ES-I3 (cell line): ENCODE measurements around the gene MBIP.
"Not testable (repeated sequence)": the region's sequence is repeated elsewhere in the genome, so short reads cannot be mapped to it uniquely, and the experiment has no call there.

ENCODE experiments used
- H3K36me3 ChIP-seq: 2 replicates; pipeline ENCODE4 v1.6.1; 2013; ENCODE audit warnings: mild to moderate bottlenecking, low read length, control low read depth, moderate library complexity; ENCODE audit not compliant: insufficient read depth
- H3K4me1 ChIP-seq: 2 replicates; pipeline ENCODE4 v1.6.1; 2013; ENCODE audit warnings: mild to moderate bottlenecking, control low read depth, low read length; ENCODE audit not compliant: insufficient read depth
- H3K9ac ChIP-seq: 2 replicates; pipeline ENCODE4 v1.6.1; 2013; ENCODE audit warnings: low read depth, mild to moderate bottlenecking, low read length, moderate library complexity
- H3K9me3 ChIP-seq: 2 replicates; pipeline ENCODE4 v1.6.1; 2013; ENCODE audit warnings: mild to moderate bottlenecking, low read length, moderate library complexity; ENCODE audit not compliant: control insufficient read depth, insufficient read depth

The MBIP gene

GRCh38 chr14:36320200-36320896 lies at the start of gene MBIP:
TSS of gene MBIP (minus strand) at chr14:36320637. CDS start at chr14:36320588, 49 bp downstream.
- Histone ChIP-seq H3K9ac (peak within 1 kb of the TSS; percentile 88), H3K4me1 (peaks cover 13% of the 10 kb centered on the region), H3K36me3 (no peaks in the 10 kb centered on the region), H3K9me3 (no peaks in the 10 kb centered on the region)

GRCh38 chr14:36367985-36368774 lies 47.7 kb upstream of the MBIP start:
- Histone ChIP-seq H3K36me3 (no peaks in the 10 kb centered on the region), H3K4me1 (no peaks in the 10 kb centered on the region), H3K9me3 (no peaks in the 10 kb centered on the region), H3K9ac (no peak overlapping the region)

- Histone ChIP-seq H3K9ac (no peak overlapping the region), H3K9me3 (no peaks in the 10 kb centered on the region), H3K36me3 (no peaks in the 10 kb centered on the region), H3K4me1 (peaks cover 5% of the 10 kb centered on the region; the same call in 1 of the 2 replicates)
Measured at GRCh38 chr14:36365766-36366165, 45.3 kb upstream of the MBIP start.

GRCh38 chr14:36363704-36364103 lies 43.3 kb upstream of the MBIP start:
- Histone ChIP-seq H3K4me1 (peaks cover 5% of the 10 kb centered on the region; the same call in 1 of the 2 replicates), H3K36me3 (no peaks in the 10 kb centered on the region), H3K9me3 (no peaks in the 10 kb centered on the region), H3K9ac (no peak overlapping the region)

GRCh38 chr14:36362648-36363047 lies 42.2 kb upstream of the MBIP start:
- H3K9me3 ChIP-seq: no peaks in the 10 kb centered on the region
- H3K9ac ChIP-seq: no peak overlapping the region
- peaks cover 5% of the 10 kb centered on the region; the same call in 1 of the 2 replicates for H3K4me1 ChIP-seq
- no peaks in the 10 kb centered on the region for H3K36me3 ChIP-seq

GRCh38 chr14:36361210-36361853 lies 40.9 kb upstream of the MBIP start:
- Histone ChIP-seq H3K9me3 (no peaks in the 10 kb centered on the region), H3K9ac (no peak overlapping the region), H3K36me3 (no peaks in the 10 kb centered on the region), H3K4me1 (peaks cover 5% of the 10 kb centered on the region; the same call in 1 of the 2 replicates)

GRCh38 chr14:36356862-36357261 lies 36.4 kb upstream of the MBIP start:
- no peaks in the 10 kb centered on the region for H3K4me1 ChIP-seq
- H3K9me3 ChIP-seq: peaks cover 4% of the 10 kb centered on the region; the same call in 1 of the 2 replicates
- H3K9ac ChIP-seq: no peak overlapping the region
- no peaks in the 10 kb centered on the region for H3K36me3 ChIP-seq

GRCh38 chr14:36346052-36346451 lies 25.6 kb upstream of the MBIP start:
- Histone ChIP-seq H3K9ac (no peak overlapping the region), H3K4me1 (no peaks in the 10 kb centered on the region), H3K36me3 (no peaks in the 10 kb centered on the region), H3K9me3 (no peaks in the 10 kb centered on the region)

- no peaks in the 10 kb centered on the region for H3K4me1 ChIP-seq
- H3K9ac ChIP-seq: no peak overlapping the region
- H3K36me3 ChIP-seq: no peaks in the 10 kb centered on the region
- no peaks in the 10 kb centered on the region for H3K9me3 ChIP-seq
Measured at GRCh38 chr14:36344211-36344610, 23.8 kb upstream of the MBIP start.

- not testable (repeated sequence) for H3K9ac ChIP-seq, H3K9me3 ChIP-seq, H3K4me1 ChIP-seq, H3K36me3 ChIP-seq
Measured at GRCh38 chr14:36341811-36342210, 21.4 kb upstream of the MBIP start.

GRCh38 chr14:36340276-36340890 lies 19.9 kb upstream of the MBIP start:
- Histone ChIP-seq H3K9ac (no peak overlapping the region), H3K36me3 (no peaks in the 10 kb centered on the region), H3K9me3 (no peaks in the 10 kb centered on the region), H3K4me1 (no peaks in the 10 kb centered on the region)

- Histone ChIP-seq H3K9ac (no peak overlapping the region), H3K36me3 (no peaks in the 10 kb centered on the region), H3K9me3 (no peaks in the 10 kb centered on the region), H3K4me1 (no peaks in the 10 kb centered on the region)
Measured at GRCh38 chr14:36339816-36340215, 19.4 kb upstream of the MBIP start.

- H3K4me1 ChIP-seq: no peaks in the 10 kb centered on the region
- no peak overlapping the region for H3K9ac ChIP-seq
- no peaks in the 10 kb centered on the region for H3K36me3 ChIP-seq
- no peaks in the 10 kb centered on the region for H3K9me3 ChIP-seq
Measured at GRCh38 chr14:36333119-36333518, 12.7 kb upstream of the MBIP start.

- not testable (repeated sequence) for H3K9me3 ChIP-seq, H3K36me3 ChIP-seq, H3K4me1 ChIP-seq, H3K9ac ChIP-seq
Measured at GRCh38 chr14:36327573-36327972, 7.1 kb upstream of the MBIP start.
